ENCODE data around the gene CLEC1B.

- TF ChIP-seq EZH2 (IDR thresholded peaks at IDR 0.05), result no peak
- no peak for TF ChIP-seq POLR2AphosphoS5 (IDR thresholded peaks at IDR 0.05; ENCODE audit: borderline replicate concordance, low read depth, low read length)
These were observed 28.4 kb upstream of the CLEC1B start for GRCh38 chr12:10027311-10027710.

All from SK-N-MC (cell line).